ENCODE results near the gene ERC2.

The ERC2 gene

DNA sequence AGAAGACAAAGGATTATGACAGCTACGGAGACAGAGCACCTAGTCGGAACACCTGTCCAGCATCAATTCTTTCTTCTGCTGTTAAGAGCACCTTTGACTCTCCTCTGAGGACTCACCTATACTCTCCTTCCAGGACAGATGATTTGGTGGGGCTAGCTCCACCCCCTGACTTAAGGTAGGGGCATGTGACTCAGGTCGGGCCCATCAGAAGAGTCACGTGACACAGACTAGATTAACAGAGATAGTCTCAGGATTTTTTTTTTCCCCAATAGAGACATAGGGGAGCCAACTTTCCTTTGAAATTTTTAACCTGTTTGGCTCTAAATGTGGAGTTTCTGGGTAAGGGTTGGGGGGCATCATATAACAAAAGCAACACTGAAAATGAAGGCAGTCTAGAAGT is 969.7 kb downstream of the ERC2 start:
- DNase-seq (ENCODE audit: low read depth, low spot score) = no peak

DNA sequence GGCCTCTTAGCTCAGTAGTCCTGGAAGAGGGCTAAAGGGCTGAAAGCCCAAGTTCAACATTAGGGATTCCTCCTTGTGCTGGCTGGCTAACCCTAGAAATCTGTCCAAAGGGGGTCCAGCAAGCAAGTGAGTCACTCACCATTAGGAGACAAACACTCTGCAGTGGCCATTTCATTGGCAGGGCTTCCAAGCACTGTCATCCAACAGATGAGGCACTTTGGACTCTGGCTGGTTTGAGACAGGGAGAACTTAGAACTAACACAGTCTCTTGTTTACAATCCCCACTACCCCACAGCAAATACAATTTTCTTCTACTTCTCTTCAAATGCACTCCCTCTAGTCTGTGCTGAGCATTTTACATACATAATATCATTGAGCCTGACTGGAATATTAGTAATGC is 971.0 kb downstream of the ERC2 start:
- DNase-seq (ENCODE audit: low read depth, low spot score) = no peak

DNA sequence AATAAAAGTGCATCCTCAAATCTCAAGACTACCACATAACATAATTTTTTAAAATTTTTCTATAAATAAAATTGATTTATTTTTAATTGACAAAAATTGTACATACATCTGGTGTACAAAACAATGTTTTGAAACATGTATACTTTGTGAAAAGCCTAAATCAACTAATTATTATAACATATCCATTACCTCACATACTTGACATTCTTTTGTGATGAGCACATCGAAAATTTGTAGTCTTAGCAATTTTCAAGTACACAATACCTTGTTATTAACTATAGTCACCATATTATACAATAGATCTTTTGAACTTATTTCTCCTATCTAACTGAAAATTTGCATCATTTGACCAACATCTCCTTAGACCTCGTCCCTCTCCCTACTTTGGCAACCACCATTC is 973.3 kb downstream of the ERC2 start:
- DNase-seq (ENCODE audit: low read depth, low spot score) = no peak

DNA sequence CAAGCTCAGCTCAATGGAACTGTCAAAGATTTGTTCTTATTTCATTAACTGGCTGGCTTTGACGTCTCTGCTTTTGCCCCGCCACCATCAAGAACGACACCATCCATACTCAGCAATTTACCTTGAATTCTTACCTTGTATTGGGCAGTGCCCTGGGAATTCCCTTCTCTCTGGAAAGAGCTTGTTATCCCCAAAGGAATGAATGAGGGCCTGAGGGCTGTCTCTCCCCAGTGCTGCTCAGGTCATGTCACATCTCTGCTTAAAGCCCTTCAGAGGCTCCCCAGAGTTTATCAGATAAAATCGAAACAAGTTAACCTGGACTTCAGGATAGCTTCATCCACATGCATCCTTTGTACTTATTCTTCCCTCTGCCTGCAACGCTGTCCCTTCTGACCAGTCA is 975.3 kb downstream of the ERC2 start:
- DNase-seq (ENCODE audit: low read depth, low spot score) = no peak

DNA sequence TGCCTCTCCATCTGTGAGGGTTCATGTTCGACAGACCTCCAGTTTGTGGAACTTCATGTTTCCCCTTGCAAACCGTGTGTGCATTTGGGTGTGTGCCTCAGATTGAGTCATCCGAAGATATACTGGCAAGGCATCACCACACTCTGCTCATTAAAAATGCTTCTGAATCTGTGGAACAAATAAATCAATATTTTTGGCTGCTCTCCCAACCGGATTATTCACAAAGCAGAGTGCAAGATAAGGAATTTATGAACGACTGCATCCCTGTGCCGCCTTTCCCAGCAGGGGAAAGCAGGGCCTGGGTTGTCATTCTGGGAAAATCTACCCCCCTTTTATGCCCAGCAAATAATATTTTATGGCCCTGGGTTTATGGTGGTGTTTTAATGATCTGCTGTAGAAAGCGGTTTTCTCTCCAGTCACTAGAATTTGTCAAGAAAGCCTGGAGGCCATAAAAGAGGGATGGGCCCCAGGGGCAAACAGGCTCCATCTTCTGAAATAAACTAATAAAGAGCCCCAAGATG is 976.9 kb downstream of the ERC2 start:
- DNase-seq (ENCODE audit: low read depth, low spot score) = no peak

DNA sequence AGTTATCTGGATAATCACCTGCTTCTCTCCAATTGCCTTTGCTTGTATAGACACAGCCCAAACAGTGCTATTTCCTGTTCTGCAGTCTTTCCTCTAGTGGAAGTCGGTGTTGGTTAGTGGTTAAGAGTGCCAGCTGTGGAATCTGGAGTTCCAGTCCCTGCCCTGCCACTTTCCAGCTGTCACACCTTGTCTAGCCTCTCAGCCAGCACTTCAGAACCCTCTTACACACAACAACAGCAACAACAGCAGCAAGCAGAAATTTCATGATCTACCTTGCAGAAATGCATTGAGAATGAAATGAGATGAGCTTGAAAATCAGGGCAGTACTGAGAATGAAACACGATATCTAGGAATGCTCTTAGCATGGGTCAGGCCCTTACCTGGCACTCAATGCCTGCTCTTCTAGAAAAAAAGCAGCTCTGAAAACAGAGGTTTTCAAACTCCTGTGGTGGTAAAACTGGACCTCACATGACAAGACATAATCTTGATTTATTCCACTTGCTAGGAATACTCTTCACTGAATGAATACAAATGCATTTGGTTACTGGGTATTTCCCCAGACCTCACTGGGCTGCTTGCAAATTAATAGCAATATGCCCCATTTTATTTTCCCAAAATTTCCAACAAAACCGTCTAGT is 977.9 kb downstream of the ERC2 start:
- no peak for DNase-seq (ENCODE audit: low read depth, low spot score)

DNA sequence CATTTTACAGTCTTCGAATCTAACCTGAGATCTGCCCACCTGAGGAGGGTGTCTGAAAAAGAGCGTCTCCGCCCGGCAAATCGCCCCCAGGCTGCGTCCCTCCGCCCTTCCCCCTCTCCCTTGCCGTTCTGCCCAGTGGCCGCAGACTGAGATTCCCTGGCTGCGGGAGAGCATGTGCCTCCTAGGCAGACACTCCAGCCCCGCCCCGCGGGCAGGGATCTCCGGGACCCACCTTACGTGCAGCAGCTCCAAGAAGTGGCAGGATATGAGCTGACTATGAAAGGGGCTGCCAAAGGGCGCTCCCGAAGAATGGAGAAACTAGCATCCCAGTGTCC is 978.5 kb downstream of the ERC2 start:
- no peak for DNase-seq (ENCODE audit: low read depth, low spot score)

DNA sequence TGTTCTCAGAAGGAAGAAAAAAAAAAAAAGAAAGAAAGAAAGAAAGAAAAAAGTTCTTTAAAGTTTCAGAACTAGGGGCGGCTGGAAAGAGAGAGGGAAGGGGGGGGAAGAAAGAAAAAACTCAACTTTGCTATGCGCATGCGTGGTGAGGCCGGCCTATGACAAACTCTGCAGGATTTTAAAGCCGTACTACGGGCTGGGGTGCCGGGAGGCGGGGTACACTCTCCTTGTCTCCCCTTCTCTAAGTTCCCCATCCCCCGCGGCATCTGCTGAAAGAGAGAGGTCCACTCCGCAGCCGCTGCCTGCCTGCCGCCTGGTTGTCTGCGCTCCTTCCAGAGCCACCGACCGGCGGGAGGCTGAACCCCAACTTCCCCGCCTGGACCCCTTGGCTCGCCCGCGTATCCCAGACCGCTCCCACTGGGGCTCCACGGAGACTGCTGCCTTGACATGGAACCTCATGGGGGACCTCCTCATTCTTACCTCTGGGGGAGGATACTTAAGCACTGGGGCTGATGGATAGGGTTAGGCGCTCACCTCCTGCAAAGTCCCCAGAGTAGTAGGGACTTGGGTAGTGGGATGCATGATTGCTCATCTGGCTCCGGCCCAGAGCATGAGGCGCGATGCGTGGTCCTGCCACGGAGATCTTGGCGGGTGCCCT is 979.7 kb downstream of the ERC2 start:
- no peak for DNase-seq (ENCODE audit: low read depth, low spot score)

DNA sequence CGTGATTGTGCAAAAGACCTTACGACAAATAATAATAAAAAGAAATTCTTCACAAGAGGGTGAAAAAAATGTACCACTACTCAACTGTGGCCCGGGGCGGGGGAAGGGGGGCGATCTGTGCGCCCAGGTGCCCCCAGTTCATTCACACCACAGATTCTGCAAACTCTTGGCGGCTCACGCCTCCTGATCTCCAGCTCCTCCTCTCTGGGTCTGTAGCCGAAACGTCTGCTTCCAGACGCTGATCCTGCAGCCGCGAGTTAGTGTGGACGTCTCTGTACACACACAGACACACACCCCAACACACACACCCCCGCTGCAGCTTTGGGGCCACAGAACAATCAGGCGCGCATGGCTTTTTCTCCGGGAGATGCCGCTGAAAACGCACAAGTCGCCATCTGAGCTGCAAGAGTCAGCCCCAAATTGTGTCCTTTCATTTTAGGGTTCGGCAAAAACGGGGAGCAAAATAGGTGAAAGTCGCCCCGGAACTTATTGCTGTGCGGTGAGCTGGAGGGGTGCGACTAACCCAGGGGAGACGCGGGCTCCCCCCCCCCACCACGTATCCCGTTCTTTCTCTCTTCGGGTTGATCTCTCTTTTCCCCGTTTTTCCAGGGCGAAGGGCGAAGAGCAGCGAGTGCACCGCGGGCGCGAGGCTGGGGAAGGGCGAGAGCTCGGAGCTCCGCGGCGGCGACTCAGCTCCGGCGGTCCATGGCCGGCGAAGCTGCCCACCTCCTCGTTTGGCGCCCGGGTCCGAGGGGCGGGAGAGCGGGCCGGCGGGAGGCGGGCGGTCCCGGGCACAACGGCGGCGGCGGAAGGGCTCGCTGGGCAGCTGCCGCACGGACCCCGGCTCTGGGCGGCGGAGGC is 980.7 kb downstream of the ERC2 start:
- no peak for DNase-seq (ENCODE audit: low read depth, low spot score)

DNA sequence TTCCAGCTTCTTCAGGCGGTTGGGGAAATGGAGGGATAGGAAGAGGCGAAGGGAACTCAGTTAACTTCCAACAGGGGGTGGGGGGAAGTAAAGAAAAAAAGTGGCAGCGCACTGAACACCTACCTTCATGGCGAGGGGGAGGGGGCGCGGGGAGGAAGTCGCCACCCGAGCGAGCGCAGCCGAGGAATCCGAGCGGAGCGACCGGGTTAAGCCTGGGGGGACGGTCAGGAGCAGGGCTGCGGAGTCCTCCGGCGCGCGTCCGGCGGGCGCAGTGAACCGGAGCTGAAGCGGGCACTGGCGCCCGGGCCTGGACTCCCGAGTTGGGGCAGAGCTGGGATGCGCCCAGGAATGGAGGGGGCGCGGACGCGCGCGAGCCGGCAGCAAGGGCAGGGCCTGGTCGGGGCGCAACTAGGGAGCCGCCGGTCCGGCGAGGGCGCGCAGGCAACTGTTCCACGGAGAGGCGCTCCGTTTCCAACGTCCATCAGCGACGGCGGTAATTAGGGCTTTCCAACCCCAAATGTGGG is 981.3 kb downstream of the ERC2 start, which contains the start of gene WNT5A:
Gene WNT5A, minus strand, starts transcription at position 450 of the 524 bp plus-strand sequence. Its CDS starts 321 bp downstream, at position 129.
- no peak for DNase-seq (ENCODE audit: low read depth, low spot score)

DNA sequence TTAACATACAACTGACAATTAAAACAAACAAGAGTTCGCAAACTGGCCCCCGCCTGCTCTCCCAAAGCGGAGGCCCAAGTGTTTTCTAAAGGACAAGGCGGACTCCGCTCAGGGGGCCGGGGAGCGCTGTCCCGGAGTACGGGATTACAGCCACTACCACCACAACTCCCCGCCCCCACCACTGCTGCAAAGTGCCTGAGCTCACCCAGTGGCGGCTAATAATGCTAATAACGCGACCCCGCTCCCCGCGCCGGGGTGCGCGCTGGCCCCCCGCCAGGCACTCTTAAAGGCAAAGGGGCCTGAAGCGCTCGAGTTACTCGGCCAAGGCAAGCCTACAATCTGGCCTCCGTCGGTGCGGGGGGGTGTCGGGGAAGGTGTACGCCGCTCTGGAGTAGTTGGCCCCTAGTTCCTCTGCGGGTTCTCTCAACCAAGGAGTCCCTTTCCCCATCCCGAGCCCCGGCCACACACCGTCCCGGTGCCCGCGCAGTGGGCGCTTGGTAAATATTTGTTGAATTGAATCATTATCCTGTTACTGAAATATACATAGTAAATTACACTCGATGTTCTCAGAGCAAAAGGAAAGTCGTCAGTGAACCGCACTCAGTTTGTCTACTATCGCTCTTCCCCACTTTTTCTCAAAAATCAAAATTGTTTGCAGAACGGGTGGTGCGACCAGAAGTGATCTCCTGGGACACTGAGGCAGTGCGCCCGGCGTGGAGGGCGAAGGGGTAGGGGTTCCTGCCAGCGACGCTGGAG is 982.0 kb downstream of the ERC2 start:
- DNase-seq (ENCODE audit: low read depth, low spot score) = no peak

DNA sequence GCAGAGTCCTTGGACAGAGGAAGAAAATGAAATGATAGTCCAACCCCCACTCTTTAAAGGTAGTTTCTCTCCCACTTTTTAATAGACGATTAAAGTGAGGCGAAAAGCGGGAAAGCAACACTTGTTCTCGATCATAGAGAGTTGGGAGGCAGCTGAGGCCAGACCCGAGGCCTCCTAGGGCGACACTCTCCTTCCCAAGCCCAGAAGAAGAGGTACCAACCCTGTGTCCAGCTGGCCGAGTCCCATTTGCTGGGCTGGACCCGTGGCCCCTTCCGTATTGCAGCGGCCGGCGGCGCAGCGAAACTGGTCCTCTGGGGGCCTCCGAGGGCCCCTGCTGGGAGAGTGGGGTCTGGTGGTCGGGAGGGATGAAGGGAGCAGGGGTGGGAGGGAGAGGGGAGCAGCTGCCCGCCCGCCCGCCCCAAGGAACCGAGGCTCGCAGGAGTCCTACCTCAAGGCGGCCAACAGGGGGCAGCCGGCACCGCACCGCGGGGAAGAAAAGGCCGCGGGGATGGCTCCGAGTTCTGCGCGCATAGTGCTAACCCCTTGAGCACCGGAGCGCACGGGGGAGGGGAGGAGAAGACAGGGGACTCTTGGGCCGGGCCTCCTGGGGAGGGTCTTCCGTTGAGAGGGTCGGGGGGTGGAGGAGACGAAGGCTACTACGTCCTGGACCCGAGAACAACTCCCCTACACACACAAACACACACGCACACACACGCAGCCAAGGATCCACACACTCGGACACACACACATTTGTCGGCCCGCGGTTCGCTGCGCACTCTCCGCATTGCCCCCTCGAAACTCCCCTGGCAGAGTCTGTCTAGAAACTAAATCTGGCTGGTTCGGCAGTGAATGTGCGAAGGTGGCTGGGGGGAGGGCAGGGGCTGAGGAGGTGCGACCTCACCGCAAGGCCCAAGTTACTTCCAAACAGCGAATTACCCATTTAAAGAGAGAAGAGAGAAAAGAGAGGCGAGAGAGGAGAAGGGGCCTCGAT is 983.2 kb downstream of the ERC2 start:
- no peak for DNase-seq (ENCODE audit: low read depth, low spot score)

DNA sequence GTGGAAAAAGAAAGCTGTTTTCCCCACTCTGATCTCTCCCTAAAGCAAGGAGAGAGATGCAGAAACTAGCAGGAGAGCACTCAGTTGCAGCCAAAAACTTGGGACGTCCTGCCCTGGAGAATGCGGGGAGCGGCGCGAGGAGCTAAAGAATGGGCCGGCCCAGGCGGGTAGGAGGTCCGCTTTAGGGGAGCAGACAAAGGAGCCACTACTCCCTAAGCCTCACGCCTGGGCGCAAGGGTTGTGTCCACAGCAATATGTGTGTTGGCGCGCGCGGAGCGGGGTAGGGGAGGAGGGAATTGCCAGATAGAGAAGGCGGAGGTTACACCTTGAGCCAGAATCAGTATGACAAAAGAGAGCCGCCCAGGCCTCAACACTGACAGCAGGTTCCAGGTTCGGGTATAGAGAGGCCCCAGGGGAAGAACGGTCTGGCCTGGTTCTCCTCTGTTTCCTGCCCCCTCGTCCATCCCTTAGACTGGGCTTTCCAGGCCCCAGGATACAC is 984.0 kb downstream of the ERC2 start:
- DNase-seq (ENCODE audit: low read depth, low spot score) = no peak

DNA sequence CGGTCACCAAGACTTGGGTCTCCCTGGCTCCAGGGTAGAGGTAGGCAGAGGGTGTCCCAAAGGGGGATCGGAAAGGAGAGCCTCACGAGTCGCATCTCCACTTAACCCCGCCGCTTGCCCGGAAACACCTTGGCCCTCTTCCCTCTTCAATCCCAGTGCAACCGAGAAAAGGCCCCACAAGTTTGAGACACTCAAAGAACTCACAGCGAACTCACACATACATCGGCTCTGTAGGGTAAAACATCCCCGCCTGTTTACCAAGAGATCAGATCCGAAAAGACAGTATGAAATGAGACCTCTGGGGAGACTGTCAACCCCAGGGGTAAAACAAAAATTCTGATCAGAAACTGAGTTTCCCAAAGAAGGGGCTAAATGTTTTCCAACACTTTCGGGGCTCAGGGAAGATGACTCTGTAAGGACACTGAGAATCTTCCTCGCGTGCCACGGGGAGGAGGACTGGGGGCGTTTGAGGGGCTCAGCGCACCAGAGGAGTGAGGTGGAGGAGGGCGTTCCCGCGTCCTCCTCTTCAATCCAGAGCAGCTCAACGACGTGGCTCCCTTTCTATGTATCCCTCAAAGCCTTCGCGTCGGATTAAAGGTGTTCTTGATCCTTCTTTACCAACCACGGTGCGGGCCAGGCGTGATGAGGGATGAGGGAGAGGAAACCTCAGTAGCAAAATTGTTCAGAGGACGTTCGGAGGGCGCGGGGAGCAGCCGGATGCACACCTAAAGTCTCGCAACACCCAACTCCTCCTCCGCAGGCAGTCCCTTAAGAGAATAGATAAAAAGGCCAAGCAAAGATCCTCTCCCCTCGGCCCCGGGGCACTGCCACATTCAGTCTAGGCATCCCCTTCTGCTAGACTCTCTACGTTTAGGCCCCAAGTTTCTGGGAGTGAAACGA is 984.8 kb downstream of the ERC2 start:
- DNase-seq (ENCODE audit: low read depth, low spot score) = no peak

DNA sequence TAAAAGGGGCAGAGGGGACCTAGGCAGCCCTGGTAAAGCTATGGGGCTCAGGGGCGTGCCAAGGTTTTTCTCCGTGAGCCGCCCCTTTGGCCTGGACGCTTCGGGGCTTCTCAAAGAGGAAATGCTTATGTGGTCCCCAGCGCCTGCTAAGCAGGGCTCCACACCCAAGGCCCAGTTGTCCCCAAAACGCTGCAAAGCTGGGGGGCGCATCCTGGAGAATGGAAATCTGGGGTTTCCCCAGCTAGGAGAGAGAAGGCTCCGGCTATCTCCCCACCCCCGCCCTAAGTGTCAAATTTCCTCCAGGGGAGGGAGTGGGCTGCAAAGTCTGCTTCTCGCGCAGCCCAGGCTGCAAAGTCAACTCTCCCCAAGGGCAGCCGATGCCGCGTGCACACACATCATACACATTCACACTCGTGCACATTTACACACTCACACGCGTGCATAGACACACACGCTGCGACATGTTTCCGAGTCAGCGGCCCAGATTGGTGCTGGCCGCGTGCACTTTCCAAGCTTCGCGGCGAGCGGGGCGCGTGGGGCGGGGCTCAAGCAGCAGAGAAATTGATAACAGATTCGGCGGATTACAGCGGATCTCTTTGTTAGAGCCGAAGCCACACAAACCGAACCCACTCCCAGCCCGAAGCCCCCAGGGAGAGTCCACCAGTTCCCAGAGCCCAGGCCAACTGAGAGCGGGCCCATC is 985.6 kb downstream of the ERC2 start:
- DNase-seq (ENCODE audit: low read depth, low spot score) = no peak

DNA sequence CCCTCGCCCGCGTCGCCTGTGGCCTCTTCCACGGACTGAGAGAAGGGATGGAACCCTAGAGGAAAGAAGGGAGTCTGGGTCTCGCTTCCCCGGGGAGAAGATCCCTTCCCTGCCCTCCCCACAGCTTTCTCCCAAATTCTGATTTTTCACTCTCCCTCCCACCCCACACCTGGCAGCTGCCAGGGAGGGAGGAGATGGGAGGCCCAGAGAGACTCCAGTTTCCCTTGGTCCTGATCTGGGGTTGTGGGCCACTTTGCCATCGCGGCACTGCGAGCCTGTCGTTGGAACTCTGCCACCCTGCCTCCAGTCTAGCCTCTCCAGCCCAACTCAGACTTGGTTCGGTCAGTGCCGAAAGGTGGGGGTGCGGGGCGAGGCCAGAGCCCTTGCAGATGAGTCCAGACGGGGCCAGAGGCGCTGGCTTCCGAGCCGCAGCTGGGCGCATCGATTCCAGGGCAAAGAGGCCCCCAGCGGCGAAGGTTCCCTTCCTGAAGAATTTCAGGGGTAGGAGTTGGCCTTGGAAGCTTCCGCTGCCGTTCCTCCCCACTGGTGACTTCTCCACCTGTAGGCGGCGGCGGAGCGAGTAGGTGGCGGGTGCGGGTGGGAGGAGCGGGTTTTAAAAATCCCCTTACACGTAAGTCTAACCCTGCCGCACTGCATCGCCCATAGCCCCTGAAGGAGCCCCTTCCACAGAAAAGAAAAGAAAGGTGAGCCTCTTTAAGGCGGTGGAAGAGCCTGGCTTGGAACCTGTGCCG is 986.3 kb downstream of the ERC2 start:
- no peak for DNase-seq (ENCODE audit: low read depth, low spot score)

DNA sequence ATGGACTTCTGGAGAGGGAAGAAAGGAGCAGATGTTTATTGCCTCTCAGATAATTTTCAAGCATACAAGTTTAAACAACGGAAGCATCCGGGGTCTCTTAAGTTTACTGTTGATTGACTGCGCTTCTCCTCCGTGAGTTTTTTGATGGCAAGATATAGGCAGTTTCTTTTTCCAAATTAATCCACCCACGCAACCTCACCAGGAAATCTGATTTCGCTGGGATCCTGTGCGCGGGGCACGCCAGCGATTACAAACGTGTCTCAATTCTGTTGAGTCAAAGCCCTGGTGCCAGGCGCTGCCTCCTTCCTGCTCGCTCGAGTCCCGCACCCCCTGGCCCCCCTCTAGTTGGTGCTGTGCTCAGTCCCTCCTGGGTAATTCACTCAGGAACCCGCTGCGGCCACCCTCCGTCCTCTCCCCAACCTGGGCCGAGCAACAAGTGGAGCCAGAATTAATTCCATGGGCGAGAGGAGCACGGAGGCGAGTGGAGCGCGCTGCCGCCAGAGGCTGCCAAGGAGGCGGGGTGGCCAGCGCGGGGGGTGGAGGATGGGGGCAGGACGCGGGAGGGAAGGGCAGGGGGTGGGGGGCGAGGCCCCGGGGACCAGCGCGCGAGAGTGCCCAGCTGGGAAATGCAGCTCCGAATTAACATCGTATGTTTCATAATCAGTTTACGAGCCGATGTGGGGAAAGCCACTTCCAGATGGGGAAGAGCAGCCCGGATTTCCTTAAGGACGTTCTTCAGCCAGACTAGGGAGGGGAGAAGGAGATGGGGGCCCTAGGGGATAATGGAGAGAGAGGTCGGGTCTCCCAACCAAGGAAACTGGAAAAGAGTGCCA is 987.1 kb downstream of the ERC2 start:
- no peak for DNase-seq (ENCODE audit: low read depth, low spot score)
